Activated naive CD8-positive, alpha-beta T cell treated with anti-CD3 and anti-CD28 coated beads, Interleukin-2, amount 50 U/mL, for 24 hours (primary cell): Measurements from ENCODE around the gene MT1F.
"Not testable (repeated sequence)": the region's sequence is repeated elsewhere in the genome, so short reads cannot be mapped to it uniquely, and the experiment has no call there.

Experiments
- ATAC-seq: fragments of 150-1000 bp; cut with Tn5 transposase; one replicate; pipeline ENCODE4 v1.10.0; 2021
- DNase-seq: peaks from one replicate; pipeline ENCODE4 v3.0.0; 2021
- H3K27ac Mint-ChIP-seq: one replicate; pipeline ENCODE4 v1.8.0; 2021; ENCODE audit warnings: mild to moderate bottlenecking, mixed read lengths
- H3K27me3 Mint-ChIP-seq: one replicate; pipeline ENCODE4 v1.8.0; 2021; ENCODE audit warnings: mixed read lengths
- H3K36me3 Mint-ChIP-seq: one replicate; pipeline ENCODE4 v1.8.0; 2021; ENCODE audit warnings: low read depth, mixed read lengths
- H3K4me1 Mint-ChIP-seq: one replicate; pipeline ENCODE4 v1.8.0; 2021; ENCODE audit warnings: mixed read lengths
- H3K4me3 Mint-ChIP-seq: one replicate; pipeline ENCODE4 v1.8.0; 2021; ENCODE audit warnings: mild to moderate bottlenecking, moderate library complexity, mixed read lengths
- H3K9me3 Mint-ChIP-seq: one replicate; pipeline ENCODE4 v1.8.0; 2021; ENCODE audit warnings: mixed read lengths

MT1F gene

DNA sequence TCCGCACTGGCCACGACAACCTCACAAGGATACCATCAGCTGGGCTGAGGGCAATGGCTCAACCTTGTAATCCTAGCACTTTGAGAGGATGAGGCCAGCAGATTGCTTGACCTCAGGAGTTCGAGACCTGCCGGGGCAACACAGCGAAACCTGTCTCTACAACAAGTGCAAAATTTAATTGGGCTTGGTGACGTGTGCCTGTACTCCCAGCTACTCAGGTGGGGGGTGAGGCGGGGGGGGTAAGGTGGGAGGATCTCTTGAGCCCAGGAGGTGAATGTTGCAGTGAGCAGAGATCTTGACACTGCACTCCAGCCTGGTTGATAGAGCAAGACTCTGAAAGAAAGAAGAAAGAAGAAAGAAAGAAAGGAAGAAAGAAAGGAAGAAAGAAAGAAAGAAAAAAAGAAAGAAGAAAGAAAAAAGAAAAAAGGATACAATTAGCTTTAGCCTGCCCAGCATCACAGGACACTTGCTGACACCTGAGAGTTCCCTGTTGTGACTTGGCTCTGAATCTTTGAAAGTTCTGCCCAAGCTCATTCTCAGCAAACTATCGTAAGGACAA lies 37.3 kb upstream of the MT1F start:
- DNase-seq = no peak
- H3K9me3 Mint-ChIP-seq = no peaks in the 10 kb centered on the region
- peaks cover 22% of the 10 kb centered on the region for H3K4me1 Mint-ChIP-seq
- no peak overlapping the region for H3K4me3 Mint-ChIP-seq
- no peaks in the 10 kb centered on the region for H3K36me3 Mint-ChIP-seq
- H3K27me3 Mint-ChIP-seq = peaks cover 27% of the 10 kb centered on the region
- ATAC-seq = no peak
- no peak overlapping the region for H3K27ac Mint-ChIP-seq

- Mint-ChIP-seq H3K4me1 (peaks cover 24% of the 10 kb centered on the region), H3K27me3 (peaks cover 25% of the 10 kb centered on the region)
- H3K36me3 Mint-ChIP-seq, H3K9me3 Mint-ChIP-seq, H3K4me3 Mint-ChIP-seq, DNase-seq, H3K27ac Mint-ChIP-seq, ATAC-seq: not testable (repeated sequence)
Observed at GRCh38 chr16:56621665-56622445, 35.9 kb upstream of the MT1F start.

- H3K27me3 Mint-ChIP-seq = peaks cover 20% of the 10 kb centered on the region
Observed at GRCh38 chr16:56623184-56623583, 34.6 kb upstream of the MT1F start.

DNA sequence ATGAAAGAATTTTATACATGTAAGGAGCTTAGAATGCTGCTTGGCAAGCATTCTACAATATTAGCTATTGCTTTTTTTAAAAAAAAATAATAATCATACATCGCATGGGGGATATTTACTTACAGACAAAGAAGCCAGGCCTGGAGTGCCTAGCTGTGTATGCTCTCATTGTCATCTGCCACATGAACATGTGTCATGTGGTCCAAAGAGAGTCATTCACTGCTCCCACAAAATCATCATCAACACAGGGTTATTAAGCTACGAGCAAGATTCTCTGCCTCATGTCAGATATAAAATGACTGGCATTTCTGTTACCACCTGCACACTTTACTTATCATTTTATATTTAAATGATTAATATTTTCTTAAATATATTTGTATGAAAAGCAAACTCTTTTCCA lies 34.1 kb upstream of the MT1F start:
- Mint-ChIP-seq H3K4me1 (peaks cover 17% of the 10 kb centered on the region), H3K4me3 (no peak overlapping the region), H3K27ac (no peak overlapping the region), H3K36me3 (no peaks in the 10 kb centered on the region), H3K9me3 (no peaks in the 10 kb centered on the region), H3K27me3 (peaks cover 17% of the 10 kb centered on the region)
- ATAC-seq (no peak), DNase-seq (no peak)

More at GRCh38 chr16:56623184-56623583, 34.6 kb upstream of the MT1F start:
- not testable (repeated sequence) for H3K27ac Mint-ChIP-seq, H3K9me3 Mint-ChIP-seq, ATAC-seq, H3K4me3 Mint-ChIP-seq, H3K36me3 Mint-ChIP-seq, DNase-seq
- H3K4me1 Mint-ChIP-seq = peaks cover 17% of the 10 kb centered on the region

DNA sequence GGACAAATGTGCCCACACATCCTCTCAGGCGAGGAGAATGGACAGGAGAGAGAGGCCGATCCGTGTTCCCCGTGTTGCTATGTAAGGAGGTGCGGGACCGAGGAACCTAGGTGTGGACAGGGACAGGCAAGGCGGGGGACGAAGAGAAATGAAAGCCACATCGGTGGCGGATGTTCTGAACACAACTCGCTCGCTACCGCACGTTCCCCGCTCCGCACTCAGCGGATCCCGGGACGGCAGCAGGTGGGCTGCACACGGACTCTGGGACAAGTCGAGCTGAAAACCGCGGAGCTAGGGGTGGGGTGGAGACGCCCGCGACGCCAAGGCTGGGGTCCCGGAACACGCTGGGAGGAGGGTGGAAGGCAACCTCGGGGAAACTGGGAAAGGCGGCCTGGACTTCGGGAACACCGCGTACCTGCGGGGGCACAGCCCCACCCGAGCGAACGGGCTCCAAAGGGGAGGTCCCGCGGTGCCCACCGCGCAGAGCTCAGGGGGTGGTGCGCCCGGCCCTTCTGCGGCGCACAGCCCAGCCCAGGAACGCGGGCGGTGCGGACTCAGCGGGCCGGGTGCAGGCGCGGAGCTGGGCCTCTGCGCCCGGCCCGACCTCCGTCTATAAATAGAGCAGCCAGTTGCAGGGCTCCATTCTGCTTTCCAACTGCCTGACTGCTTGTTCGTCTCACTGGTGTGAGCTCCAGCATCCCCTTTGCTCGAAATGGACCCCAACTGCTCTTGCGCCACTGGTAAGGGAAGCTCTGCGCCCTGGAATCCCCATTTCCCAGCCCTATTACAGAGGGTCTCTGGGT lies 32.4 kb upstream of the MT1F start, which contains the start of gene MT1E:
MT1E (plus strand) TSS at position 642 of the 803 bp plus-strand sequence; CDS start at position 713, 71 bp downstream.
- DNase-seq (peak; percentile 44), ATAC-seq (peak; percentile 88)
- H3K9me3 Mint-ChIP-seq = no peaks in the 10 kb centered on the region
- H3K4me3 Mint-ChIP-seq = peak within 1 kb of the TSS; percentile 82
- H3K36me3 Mint-ChIP-seq = no peaks in the 10 kb centered on the region
- H3K27ac Mint-ChIP-seq = peak within 1 kb of the TSS; percentile 76
- H3K27me3 Mint-ChIP-seq = peaks cover 21% of the 10 kb centered on the region
- peaks cover 20% of the 10 kb centered on the region for H3K4me1 Mint-ChIP-seq

DNA sequence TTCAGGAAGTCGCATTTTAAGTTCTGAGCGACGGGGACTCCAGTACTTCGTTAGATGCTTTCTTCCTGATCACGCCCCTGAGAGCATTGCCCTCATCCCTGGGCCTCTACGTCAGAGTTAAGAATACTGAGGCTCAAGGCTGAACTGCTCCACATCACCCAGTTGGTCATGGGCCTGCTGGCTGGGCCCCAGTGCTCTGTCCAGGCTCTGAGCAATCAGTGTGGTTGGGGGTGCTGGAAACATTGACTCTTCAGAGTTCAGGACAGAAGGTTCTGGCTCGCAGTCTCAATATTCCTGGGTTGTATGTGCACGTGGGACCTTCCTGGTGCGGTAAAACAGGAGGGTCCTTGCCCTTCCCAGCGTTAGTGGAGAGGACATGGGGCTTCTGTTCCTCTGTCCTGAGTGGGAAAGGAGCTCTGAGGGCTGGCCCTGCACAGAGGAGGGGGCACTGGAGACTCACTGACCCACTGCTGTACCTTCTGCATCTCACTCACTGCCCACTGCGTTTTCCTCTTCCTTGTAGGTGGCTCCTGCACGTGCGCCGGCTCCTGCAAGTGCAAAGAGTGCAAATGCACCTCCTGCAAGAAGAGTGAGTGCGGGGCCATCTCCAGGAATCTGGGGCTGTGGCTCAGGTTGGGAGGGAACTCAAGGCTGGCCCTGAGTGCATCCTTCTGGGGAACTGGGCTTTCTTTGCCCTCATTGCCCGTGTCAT lies 31.7 kb upstream of the MT1F start:
- Mint-ChIP-seq H3K4me3 (peak overlapping the region; percentile 82), H3K27me3 (peaks cover 26% of the 10 kb centered on the region), H3K4me1 (peaks cover 20% of the 10 kb centered on the region), H3K36me3 (no peaks in the 10 kb centered on the region), H3K9me3 (no peaks in the 10 kb centered on the region), H3K27ac (peak overlapping the region; percentile 47)
- ATAC-seq = peak; percentile 41
- no peak for DNase-seq

GRCh38 chr16:56626685-56627084 lies 31.1 kb upstream of the MT1F start:
- H3K9me3 Mint-ChIP-seq = no peaks in the 10 kb centered on the region
- H3K4me3 Mint-ChIP-seq = peak overlapping the region; percentile 82
- peaks cover 21% of the 10 kb centered on the region for H3K4me1 Mint-ChIP-seq
- ATAC-seq (no peak), DNase-seq (no peak)
- H3K27ac Mint-ChIP-seq = no peak overlapping the region
- no peaks in the 10 kb centered on the region for H3K36me3 Mint-ChIP-seq
- H3K27me3 Mint-ChIP-seq = peaks cover 31% of the 10 kb centered on the region

- ATAC-seq = no peak
- H3K36me3 Mint-ChIP-seq = no peaks in the 10 kb centered on the region
- no peak for DNase-seq
- H3K9me3 Mint-ChIP-seq = no peaks in the 10 kb centered on the region
- no peak overlapping the region for H3K27ac Mint-ChIP-seq
- H3K4me3 Mint-ChIP-seq = no peak overlapping the region
- H3K27me3 Mint-ChIP-seq = peaks cover 47% of the 10 kb centered on the region
- H3K4me1 Mint-ChIP-seq = peaks cover 29% of the 10 kb centered on the region
Observed at GRCh38 chr16:56628486-56629350, 29.0 kb upstream of the MT1F start.

DNA sequence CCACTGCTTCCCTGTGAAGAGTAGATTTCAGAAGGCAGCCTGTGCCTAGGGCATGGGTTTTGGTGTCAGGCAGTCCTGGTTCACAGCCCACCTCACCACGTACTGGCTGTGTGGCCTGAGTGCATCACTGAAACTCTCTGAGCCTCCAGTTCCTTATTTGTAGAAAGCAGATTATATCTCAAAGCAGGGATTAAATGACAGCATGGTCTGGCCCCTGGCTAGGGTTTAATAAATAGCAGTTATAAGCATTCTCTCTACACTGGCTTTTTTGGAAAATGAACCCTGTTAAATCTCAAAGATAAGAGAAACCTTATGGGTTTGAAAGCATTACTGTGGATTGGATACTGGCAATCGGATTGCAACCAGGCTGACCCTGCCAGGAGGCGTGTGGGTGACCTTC lies 28.2 kb upstream of the MT1F start:
- Mint-ChIP-seq H3K36me3 (no peaks in the 10 kb centered on the region), H3K27ac (no peak overlapping the region), H3K9me3 (no peaks in the 10 kb centered on the region), H3K27me3 (peaks cover 52% of the 10 kb centered on the region), H3K4me1 (peaks cover 26% of the 10 kb centered on the region), H3K4me3 (no peak overlapping the region)
- DNase-seq (no peak), ATAC-seq (no peak)

GRCh38 chr16:56630134-56630533 lies 27.6 kb upstream of the MT1F start:
- Mint-ChIP-seq H3K27me3 (peaks cover 53% of the 10 kb centered on the region), H3K4me1 (peaks cover 26% of the 10 kb centered on the region), H3K4me3 (no peak overlapping the region), H3K9me3 (no peaks in the 10 kb centered on the region), H3K36me3 (no peaks in the 10 kb centered on the region), H3K27ac (no peak overlapping the region)
- no peak for DNase-seq
- ATAC-seq = no peak

GRCh38 chr16:56631197-56631596 lies 26.6 kb upstream of the MT1F start:
- DNase-seq (no peak), ATAC-seq (no peak)
- H3K27me3 Mint-ChIP-seq = peaks cover 61% of the 10 kb centered on the region
- H3K4me1 Mint-ChIP-seq = peaks cover 23% of the 10 kb centered on the region
- H3K27ac Mint-ChIP-seq = no peak overlapping the region
- no peak overlapping the region for H3K4me3 Mint-ChIP-seq
- no peaks in the 10 kb centered on the region for H3K9me3 Mint-ChIP-seq
- no peaks in the 10 kb centered on the region for H3K36me3 Mint-ChIP-seq

DNA sequence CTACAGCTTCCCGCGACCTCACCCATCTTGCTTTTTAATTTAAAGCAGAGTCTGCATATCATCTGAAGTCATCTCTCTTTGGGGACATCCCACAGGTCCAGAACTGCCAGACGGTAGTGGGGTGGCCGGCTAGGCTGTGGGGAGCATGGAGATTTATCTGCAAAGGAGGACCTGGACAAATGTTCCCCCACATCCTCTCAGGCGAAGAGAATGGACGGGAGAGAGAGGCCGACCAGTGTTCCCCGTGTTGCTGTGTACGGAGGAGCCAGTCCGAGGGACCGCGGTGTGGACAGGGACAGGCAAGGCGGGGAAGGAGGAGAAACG lies 26.0 kb upstream of the MT1F start:
- Mint-ChIP-seq H3K27ac (no peak overlapping the region), H3K4me1 (peaks cover 21% of the 10 kb centered on the region), H3K9me3 (no peaks in the 10 kb centered on the region), H3K36me3 (no peaks in the 10 kb centered on the region), H3K27me3 (peaks cover 66% of the 10 kb centered on the region), H3K4me3 (peak overlapping the region; percentile 65)
- DNase-seq (no peak), ATAC-seq (no peak)

- Mint-ChIP-seq H3K27me3 (peaks cover 68% of the 10 kb centered on the region), H3K4me3 (peak within 1 kb of the TSS; percentile 65)
- ATAC-seq = peak; percentile 27
Observed at GRCh38 chr16:56632156-56632847, 25.5 kb upstream of the MT1F start, which contains the start of gene MT1M. TSS of gene MT1M (plus strand) at chr16:56632659. CDS start at chr16:56632732, 73 bp downstream.

More at GRCh38 chr16:56632156-56632847, 25.5 kb upstream of the MT1F start, which contains the start of gene MT1M:
- H3K9me3 Mint-ChIP-seq = no peaks in the 10 kb centered on the region
- peaks cover 21% of the 10 kb centered on the region for H3K4me1 Mint-ChIP-seq
- no peaks in the 10 kb centered on the region for H3K36me3 Mint-ChIP-seq
- H3K27ac Mint-ChIP-seq = no peak within 1 kb of the TSS
- DNase-seq = no peak
